DLD1 (cell line): Measurements from ENCODE around the gene CDK2.

Experiments used
- in situ Hi-C: cut with HindIII; loops from 2 replicates; pipeline ENCODE4 v1.10.0; 2017; ENCODE audit warnings: low sequenced_read_pairs

The CDK2 gene

GRCh38 chr12:55937981-55938380, 28.6 kb upstream of the CDK2 start:
- in situ Hi-C loops: no loop called here

- in situ Hi-C loops: no loop called here
Observed at GRCh38 chr12:55938826-55939501, 27.7 kb upstream of the CDK2 start.

GRCh38 chr12:55940065-55940732, 26.4 kb upstream of the CDK2 start:
- in situ Hi-C loops: no loop called here

- in situ Hi-C loops: no loop called here
Observed at GRCh38 chr12:55942055-55942454, 24.6 kb upstream of the CDK2 start.

DNA sequence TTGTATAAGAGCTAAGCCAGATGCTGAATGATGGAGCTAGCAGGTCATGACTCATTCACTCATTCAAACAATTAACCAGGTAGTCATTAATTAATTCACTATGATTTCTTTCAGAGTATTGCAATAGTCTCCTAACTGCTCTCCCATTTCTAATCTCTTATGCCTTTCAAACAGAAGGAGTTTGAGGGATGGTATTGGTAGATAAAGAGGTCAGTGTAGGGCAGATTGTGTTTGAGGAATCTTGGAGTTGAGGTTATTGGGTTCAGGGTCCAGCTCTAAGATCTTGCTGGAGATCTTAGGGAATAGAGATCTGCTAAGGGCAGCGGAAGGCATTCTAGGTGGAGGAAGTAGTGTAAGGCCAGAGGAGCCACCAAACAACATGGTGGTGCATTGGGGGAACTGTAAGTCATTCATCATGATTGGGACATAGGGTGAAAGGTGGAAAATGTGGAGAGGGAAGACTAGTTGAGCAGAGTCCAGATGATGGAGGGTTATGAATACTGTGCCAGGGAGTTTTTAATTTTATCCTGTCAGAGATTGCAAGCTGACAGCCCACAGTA, 24.0 kb upstream of the CDK2 start:
- in situ Hi-C loops: no loop called here

- in situ Hi-C loops: no loop called here
Observed at GRCh38 chr12:55946553-55946952, 20.1 kb upstream of the CDK2 start.

- in situ Hi-C loops: no loop called here
Observed at GRCh38 chr12:55955344-55955743, 11.3 kb upstream of the CDK2 start.

DNA sequence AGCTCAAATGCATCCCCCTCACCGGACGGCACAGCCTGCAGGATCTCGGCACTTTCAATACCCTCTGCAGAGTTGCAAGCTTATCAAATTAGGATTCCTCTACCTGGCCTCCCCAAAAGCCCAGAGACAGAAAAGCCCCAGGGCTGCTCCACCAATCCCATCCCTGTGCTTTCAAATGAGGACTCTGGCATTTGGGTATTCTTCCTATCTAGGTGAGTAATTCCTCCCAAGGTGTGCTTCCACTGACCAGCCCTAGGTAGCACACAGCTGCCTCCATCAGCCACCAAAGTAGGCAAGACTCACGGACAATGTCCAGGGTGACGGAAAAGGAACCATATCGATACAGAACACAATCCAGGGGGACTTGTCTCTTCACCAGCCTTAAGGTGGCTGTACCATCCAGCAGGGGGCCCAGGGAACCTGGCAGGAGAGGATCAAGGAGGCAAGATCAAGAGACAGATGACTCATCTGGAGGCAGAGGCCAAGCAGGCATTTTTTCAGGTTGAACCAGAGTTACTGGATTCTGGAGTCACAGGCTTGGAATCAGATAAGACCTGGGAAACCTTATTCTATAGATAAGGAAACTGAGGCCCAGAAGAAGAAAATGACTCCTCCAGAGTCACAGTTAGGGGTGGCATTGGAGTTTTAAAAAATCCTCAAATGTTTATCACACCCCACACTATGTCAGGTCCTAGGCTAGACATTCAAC, 10.7 kb upstream of the CDK2 start:
- in situ Hi-C loops: no loop called here

DNA sequence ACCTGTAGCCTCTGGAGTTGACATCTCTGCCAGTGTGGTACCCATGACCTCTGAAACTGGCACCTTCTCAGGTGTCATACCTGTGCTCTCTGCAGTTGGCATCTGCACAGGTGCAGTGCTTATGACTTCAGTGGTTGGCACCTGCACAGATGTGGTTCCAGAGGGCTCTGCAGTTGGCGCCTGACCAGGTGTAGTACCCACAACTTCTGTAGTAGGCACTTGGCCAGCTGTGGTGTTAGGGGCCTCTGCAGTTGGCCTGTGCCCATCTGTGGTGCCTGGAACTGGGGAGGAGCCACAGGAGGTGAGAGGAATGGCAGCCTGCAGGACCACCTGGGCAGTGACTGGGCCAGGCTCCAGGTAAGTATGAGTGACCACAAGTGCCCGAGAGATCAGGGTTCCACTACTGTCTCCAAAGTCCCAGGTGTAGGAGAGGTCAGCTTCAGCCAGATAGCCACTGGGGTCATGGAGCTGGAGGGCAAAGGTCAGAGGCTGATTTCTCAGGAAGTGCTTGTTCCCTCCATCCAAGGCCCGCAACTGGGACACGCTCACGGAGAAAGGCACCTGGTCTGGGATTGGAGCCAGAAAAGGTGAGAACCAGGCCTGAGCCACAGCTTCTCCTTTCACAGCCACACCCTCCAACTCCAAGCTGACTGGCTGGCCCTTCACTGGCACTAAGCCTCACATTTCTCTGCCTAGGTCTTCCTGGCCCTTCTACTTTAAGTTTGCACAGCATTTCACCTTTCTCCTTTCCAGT, 9.3 kb upstream of the CDK2 start:
- in situ Hi-C loops: no loop called here

DNA sequence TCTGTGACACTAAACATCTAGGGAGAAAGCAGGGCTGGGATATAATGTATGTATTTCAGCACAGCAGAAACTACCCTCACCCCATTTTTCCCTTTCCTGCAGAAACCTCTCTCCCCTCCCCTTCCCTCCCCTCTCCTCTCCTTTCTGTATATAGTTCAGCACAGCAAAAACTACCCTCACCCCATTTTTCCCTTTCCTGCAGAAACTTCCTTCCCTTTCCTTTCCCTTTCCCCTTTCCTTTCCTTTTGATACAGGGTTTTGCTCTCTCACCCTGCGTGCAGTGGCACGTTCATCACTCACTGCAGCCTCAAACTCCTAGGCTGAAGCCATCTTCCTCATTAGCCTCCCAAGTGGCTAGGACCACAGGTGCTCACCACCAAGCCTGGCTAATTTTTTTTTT, 2.9 kb upstream of the CDK2 start:
- in situ Hi-C loops: no loop called here

- in situ Hi-C loops: no loop called here
Observed at GRCh38 chr12:55965240-55965639, 1.4 kb upstream of the CDK2 start.

- in situ Hi-C loops: no loop called here
Observed at GRCh38 chr12:55965941-55966407, 656 bp upstream of the CDK2 start, which contains the start of gene PMEL. TSS of gene PMEL (minus strand) at chr12:55966042. CDS start at chr12:55966011, 31 bp downstream.

DNA sequence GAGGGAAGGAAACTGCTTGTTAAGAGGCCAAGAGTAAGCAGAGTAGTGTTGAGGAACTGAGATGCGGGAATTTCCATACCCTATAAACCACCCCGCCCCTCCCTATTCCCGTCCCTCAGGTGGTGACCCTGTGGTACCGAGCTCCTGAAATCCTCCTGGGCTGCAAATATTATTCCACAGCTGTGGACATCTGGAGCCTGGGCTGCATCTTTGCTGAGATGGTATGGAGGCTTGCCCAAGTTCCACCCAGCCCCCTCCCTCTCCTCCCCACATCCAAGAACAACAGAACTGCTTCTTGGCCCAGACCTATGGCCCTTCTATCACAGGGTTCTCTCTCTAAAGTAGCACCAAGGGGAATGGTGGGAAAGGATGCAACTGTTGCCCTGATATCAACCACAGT, 2.7 kb downstream of the CDK2 start:
- in situ Hi-C loops: no loop called here

DNA sequence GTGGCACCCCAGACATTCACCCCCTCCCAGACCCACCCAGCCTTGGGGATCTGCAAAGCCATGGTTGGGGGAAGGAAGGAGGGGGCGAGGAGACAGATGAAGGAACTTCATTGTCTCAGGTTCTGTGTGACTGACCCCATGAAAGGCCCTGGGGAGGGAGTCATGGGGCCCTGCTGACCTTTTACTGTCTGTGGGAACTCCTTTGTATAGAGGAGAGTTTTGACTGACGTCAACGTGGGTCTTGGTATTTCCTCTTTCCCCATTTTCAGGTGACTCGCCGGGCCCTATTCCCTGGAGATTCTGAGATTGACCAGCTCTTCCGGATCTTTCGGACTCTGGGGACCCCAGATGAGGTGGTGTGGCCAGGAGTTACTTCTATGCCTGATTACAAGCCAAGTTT, 4.1 kb downstream of the CDK2 start:
- in situ Hi-C loops: no loop called here

GRCh38 chr12:55972042-55972441, 5.4 kb downstream of the CDK2 start:
- in situ Hi-C loops: no loop called here

DNA sequence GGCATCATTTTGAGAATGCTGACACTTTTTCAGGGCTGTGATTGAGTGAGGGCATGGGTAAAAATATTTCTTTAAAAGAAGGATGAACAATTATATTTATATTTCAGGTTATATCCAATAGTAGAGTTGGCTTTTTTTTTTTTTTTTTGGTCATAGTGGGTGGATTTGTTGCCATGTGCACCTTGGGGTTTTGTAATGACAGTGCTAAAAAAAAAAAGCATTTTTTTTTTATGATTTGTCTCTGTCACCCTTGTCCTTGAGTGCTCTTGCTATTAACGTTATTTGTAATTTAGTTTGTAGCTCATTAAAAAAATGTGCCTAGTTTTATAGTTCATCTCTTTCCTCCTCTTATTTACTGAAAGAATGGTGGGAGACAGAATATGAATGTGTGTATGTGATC, 5.8 kb downstream of the CDK2 start:
- in situ Hi-C loops: no loop called here

DNA sequence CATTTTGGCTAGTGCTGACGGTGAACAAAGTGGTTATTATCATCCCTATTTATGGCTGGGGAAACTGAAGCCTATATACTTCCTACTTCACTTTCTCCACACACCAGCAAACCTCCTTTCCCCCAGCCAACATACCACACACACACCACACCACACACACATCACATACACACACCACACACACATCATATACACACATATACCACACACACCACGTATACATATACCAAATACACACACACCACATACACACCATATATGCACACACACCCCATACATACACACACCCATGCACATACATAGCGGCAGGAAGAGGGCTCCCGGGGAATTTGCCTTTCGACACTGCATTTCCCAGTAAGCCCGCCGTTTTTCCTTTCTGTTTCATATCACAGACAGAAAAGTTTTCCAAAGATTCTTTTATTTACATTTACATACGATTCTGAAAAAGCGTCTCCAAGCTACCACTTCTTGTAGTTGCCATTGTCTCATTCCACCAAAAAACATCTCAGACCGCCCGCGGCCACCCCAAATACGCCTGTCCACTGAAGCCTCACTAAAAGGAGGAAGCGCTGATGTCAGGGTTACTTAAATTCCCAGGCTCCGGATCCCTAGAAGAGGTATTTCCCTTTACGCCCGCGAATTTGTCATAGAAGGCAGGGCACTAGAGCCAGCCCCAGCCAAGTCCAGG, 6.4 kb downstream of the CDK2 start:
- in situ Hi-C loops: no loop called here

- in situ Hi-C loops: no loop called here
Observed at GRCh38 chr12:55973599-55974307, 7.1 kb downstream of the CDK2 start, which contains the start of gene RAB5B. TSS of gene RAB5B (plus strand) at chr12:55974078. CDS start at chr12:55986961, 12,883 bp downstream.

DNA sequence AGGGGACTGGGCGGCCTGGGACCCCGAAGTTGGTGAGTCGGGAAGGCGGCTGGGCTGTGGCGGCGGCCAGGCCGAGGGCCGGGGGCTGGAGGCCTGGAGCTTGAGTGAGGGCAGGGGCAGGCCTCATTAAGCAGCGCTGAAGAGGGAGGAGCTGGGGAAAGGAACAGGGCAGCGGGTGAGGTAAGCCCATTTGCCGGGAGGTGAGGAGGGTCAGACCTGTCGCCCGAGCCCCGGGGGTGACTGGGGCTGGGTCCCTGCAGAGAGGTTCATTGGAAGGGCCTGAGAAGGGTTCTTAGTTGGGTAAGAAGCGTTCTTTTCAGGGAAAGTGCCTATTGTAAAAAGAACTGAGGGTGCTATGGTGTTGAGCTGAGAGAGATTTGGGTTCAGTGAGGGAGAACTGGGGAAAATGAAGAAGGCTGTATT, 7.7 kb downstream of the CDK2 start:
- in situ Hi-C loops: no loop called here

DNA sequence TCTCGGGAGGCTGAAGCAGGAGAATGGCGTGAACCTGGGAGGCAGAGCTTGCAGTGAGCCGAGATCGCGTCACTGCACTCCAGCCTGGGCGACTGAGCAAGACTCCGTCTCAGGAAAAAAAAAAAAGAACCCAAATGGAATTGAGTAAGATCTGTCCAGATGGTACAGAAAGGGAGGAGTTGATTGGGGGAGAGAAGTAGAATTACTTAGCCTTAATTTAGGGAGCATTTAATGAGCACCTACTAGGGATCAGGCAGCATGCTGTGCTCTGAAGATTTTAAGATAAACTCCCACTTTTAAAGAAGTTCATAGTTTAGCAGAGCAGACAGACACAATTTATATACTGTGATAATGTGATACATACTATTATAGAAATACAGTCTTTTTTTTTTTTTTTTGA, 11.8 kb downstream of the CDK2 start:
- in situ Hi-C loops: no loop called here
